Skeletal muscle tissue (tissue), 4 donors: ENCODE data around the gene APOBEC3C. TPM values are rescaled to one million over a fixed set of nuclear protein-coding genes. Genes with fewer than 3 reads are reported as not detected.
"Not testable (repeated sequence)": the region's sequence is repeated elsewhere in the genome, so short reads cannot be mapped to it uniquely, and the experiment has no call there.

Experiments
- H3K27ac ChIP-seq: one replicate; pipeline ENCODE4 v1.7.0; 2013; ENCODE audit warnings: mild to moderate bottlenecking, low read depth, low read length, inconsistent platforms
- H3K27me3 ChIP-seq, 3 donors: one replicate each; pipeline ENCODE4 v1.7.0; 2013; ENCODE audit warnings: low read length in 3 of 3; ENCODE audit not compliant: control insufficient read depth in 3 of 3, insufficient read depth in 3 of 3
- H3K36me3 ChIP-seq, 3 donors: one replicate each; pipeline ENCODE4 v1.7.0; 2013; ENCODE audit warnings: low read length in 3 of 3; ENCODE audit not compliant: control insufficient read depth in 3 of 3, insufficient read depth in 3 of 3
- H3K4me1 ChIP-seq, 3 donors: one replicate each; pipeline ENCODE4 v1.7.0; 2013; ENCODE audit warnings: low read length in 3 of 3, mild to moderate bottlenecking in 3 of 3; ENCODE audit not compliant: control insufficient read depth in 3 of 3, insufficient read depth in 3 of 3
- H3K4me3 ChIP-seq, 3 donors: one replicate each; pipeline ENCODE4 v1.7.0; 2013; ENCODE audit warnings: low read length in 3 of 3
- H3K9ac ChIP-seq, 3 donors: one replicate each; pipeline ENCODE4 v1.7.0; 2013; ENCODE audit warnings: low read length in 3 of 3, mild to moderate bottlenecking in 3 of 3, moderate library complexity in 2 of 3, low read depth in 1 of 3
- H3K9me3 ChIP-seq, 3 donors: one replicate each; pipeline ENCODE4 v1.7.0; 2013; ENCODE audit warnings: low read length in 3 of 3; ENCODE audit not compliant: control insufficient read depth in 3 of 3
- total RNA-seq: library from RNA; depleted of rRNA; stranded (reverse); fragments of >200 nt; gene quantifications from one replicate; pipeline ENCODE4 v1.2.3, GENCODE V29; 2014
- donor health status: Osteomylitis.

Gene APOBEC3C
- total RNA-seq, 1 donor from 2014 or later: 1.6 TPM

DNA sequence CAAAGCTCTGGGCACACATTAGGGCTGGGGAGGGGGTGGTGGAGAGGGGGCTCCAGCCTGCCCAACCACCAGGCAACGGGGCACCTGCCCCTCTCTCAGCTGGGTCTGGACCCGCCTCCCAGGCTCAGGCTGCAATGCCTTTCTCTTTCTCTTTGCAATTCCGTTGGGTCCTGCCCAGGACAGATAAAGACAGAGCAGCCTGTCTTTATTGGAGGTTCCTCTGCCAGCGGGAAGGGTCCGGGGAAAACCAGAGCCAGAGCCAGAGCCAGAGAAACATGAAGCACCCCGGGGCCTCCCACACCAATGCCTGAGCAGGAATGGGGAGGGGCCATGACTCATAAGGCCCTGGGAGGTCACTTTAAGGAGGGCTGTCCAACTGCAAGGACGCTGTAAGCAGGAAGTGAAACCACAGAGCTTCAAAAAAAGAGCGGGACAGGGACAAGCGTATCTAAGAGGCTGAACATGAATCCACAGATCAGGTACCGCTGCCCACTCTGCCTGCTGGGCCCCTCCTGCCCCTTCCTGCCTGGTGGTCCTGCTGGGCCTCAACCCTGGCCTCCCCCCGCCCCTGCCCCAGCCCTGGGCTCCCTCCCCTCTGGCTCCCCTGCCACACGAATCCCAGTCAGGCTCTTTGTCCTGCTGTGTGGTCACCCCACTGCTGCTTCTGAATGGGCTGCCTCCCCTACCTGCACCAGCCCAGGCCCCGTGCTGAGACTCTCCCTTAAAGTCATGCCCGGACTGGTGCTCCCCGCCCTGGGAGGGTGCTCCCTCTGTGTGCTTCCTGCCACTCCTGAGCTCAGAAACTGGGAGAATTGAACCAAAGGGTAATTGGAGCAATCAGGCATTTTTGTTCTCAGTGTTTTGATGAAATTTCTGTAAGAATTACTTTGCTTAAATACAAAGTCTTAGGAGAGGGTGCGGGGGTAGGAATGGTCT is 31.8 kb upstream of the APOBEC3C start, which contains the start of gene APOBEC3B:
Gene APOBEC3B, plus strand, starts transcription at position 356 of the 936 bp plus-strand sequence. Its CDS starts 107 bp downstream, at position 463.
- Histone ChIP-seq H3K27ac (no peak within 1 kb of the TSS), H3K9ac (peak within 1 kb of the TSS; percentile 40 to 72 (median 53)), H3K4me1 (peaks cover 9 to 13% (median 10%) of the 10 kb centered on the region in 3 donors)

DNA sequence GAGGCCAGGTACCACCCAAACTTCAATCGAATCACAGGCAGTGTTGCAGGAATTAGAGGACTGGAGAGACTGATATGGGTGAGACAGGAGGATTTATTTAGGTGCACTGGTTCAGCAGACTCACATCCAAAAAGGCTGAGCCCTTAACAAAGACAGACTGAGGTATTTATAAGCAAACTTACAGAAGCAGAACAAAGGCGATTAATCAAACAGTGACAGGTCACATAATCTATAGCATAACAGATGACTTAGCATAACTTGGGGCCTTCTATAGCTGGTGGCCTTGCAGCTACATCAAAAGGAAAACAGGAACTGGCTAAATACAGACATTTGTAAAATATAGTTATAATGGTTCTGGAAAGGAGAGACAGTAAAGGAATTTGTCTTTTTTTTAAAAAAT is 29.8 kb upstream of the APOBEC3C start:
- Histone ChIP-seq H3K9me3 (no peaks in the 10 kb centered on the region), H3K4me1 (peaks cover 9 to 13% (median 10%) of the 10 kb centered on the region in 3 donors), H3K36me3 (no peaks in the 10 kb centered on the region), H3K4me3 (no peak overlapping the region), H3K27ac (no peak overlapping the region), H3K9ac (no peak overlapping the region), H3K27me3 (peaks cover 0 to 5% (median 0%) of the 10 kb centered on the region in 3 donors)

More for the DNA sequence above, 31.8 kb upstream of the APOBEC3C start, which contains the start of gene APOBEC3B:
- peak within 1 kb of the TSS; percentile 72 to 79 (median 76) for H3K4me3 ChIP-seq
- H3K36me3 ChIP-seq: no peaks in the 10 kb centered on the region
- no peaks in the 10 kb centered on the region for H3K27me3 ChIP-seq
- no peaks in the 10 kb centered on the region for H3K9me3 ChIP-seq

DNA sequence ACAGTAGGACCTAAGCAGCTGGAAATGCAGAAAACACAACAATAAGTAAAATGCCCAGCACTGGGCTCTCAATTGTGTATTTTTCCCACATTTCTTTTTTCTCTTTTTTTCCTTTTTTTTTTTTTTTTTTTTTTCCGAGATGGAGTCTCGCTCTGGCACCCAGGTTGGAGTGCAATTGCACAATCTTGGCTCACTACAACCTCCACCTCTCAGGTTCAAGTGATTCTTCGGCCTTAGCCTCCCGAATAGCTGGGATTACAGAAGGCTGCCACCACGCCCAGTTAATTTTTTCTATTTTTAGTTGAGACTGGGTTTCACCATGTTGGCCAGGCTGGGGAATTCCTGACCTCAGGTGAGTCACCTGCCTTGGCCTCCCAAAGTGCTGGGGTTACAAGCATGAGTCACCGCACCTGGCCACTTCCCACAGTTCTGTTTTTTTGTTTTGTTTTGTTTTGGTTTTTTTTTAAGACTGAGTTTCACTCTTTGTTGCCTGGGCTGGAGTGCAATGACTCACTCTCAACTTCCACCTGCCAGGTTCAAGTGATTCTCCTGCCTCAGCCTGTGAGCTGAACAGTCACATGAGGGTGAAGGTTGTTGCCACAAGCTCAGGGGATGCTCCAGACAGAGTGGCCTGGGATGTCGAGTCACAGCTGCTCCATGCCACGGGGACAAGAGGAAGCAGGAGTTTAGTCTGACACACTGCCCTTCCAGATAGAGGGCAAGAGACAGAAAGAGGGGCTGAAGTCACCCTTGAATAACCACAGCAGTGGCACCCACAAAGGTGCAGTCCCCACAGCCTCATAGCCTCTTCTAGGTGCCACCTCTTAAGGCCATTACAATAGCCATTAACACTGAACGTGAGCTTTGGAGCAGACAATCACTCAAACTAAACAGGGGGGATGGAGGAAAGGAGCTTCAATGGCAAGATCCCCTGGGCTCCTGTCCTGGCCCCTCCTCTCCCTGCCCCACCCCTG is 29.0 kb upstream of the APOBEC3C start:
- H3K4me3 ChIP-seq, H3K27me3 ChIP-seq, H3K27ac ChIP-seq, H3K36me3 ChIP-seq, H3K9me3 ChIP-seq, H3K9ac ChIP-seq: not testable (repeated sequence)
- H3K4me1 ChIP-seq: peaks cover 9 to 13% (median 10%) of the 10 kb centered on the region in 3 donors

DNA sequence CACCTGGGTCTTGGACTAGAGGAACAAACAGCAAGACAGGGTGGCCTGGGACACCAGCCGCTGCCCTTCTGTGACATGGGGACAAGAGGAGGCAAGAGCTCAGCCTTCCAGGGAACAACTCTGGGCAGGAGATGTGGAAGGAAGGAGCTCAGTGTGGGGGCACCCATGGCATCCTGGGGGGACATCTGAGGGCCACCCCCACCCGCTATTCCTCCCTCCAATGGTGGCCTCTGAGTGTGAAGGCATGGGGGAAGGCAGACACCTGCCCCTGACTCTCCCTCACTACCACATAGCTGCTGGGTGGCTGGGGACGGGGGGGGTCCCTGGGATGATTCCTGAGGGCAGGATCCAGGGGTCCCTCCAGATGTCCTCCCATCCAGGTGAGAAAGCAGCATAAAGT is 27.4 kb upstream of the APOBEC3C start:
- H3K9ac ChIP-seq: no peak overlapping the region
- peaks cover 6 to 9% (median 8%) of the 10 kb centered on the region in 3 donors for H3K4me1 ChIP-seq
- H3K27me3 ChIP-seq: peaks cover 0 to 5% (median 0%) of the 10 kb centered on the region in 3 donors
- H3K27ac ChIP-seq: no peak overlapping the region
- no peak overlapping the region for H3K4me3 ChIP-seq
- H3K9me3 ChIP-seq: no peaks in the 10 kb centered on the region
- no peaks in the 10 kb centered on the region for H3K36me3 ChIP-seq

DNA sequence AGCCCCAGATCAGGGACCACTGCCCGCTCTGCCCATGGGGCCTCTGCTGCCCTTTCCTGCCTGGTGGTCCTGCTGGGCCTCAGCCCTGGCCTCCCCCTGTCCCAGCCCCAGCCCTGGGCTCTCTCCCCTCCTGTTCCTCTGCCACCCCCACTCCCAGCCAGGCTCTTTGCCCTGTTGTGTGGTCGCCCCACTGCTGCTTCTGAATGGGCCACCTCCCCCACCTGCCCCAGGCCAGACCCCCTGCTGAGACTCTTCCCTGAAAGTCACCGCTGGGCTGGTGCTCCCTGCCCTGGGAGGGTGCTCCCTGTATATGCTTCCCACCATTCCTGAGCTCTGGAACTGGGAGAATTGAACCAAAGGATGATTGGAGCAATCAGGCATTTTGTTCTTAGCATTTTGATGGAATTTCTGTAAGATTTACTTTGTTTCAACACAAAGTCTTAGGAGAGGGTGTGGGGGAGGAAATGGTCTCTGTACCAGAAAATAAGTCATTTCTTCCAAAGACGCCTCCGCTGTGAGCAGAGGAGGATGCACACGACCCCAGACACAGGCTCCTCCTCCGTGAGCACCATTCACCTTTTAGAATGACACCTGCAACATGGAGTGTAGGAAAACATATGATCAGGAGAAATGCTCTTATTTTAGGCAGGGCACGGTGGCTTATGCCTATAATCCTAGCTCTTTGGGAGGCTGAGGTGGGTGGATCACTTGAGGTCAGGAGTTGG is 26.7 kb upstream of the APOBEC3C start:
- peaks cover 4% of the 10 kb centered on the region in 3 donors for H3K4me1 ChIP-seq
- no peaks in the 10 kb centered on the region for H3K36me3 ChIP-seq
- peaks cover 0 to 5% (median 0%) of the 10 kb centered on the region in 3 donors for H3K27me3 ChIP-seq
- H3K9ac ChIP-seq: no peak overlapping the region
- no peak overlapping the region for H3K27ac ChIP-seq
- H3K4me3 ChIP-seq: no peak overlapping the region
- no peaks in the 10 kb centered on the region for H3K9me3 ChIP-seq

DNA sequence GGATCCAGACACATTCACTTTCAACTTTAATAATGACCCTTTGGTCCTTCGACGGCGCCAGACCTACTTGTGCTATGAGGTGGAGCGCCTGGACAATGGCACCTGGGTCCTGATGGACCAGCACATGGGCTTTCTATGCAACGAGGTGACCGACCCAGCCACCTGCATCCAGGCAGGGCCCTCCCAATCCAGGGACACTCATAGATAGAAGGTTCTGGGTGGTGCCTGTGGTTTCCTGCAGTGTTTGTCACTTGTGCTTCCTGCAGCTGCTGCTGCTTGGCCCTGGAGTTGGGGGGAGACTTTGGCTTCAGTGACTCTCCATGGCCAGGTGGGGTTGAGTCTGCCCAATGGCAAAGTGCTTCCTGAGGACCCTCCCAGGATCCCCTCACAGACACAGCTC is 24.6 kb upstream of the APOBEC3C start:
- H3K27me3 ChIP-seq: peaks cover 0 to 5% (median 0%) of the 10 kb centered on the region in 3 donors
- no peak overlapping the region for H3K9ac ChIP-seq
- no peaks in the 10 kb centered on the region for H3K9me3 ChIP-seq
- no peaks in the 10 kb centered on the region for H3K4me1 ChIP-seq
- no peak overlapping the region for H3K27ac ChIP-seq
- H3K4me3 ChIP-seq: no peak overlapping the region
- no peaks in the 10 kb centered on the region for H3K36me3 ChIP-seq

DNA sequence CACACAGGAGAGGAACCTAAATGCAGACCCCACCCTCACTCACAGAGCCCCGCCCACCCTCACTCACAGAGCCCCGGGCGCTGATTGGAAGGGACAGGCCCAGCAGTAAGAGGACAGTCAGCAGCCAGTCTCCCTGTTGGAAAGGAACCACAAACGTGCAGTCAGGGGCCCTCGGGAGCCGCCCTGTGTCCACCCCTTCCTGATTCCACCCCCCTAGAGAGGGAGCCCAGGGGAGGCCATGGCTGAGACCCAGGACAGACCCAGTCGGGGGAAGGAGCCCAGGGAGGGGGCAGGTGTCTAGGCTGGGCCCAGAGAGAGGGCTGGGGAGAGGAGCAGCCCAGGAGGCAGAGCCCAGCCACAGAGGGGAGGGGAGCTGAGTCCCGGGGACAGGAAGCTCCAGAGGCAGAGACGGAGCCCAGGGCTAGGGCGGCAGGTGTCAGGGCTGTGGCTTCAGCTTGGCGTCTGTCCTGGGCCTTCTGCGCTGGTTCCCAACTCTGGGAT is 21.1 kb upstream of the APOBEC3C start:
- H3K9ac ChIP-seq, H3K4me1 ChIP-seq, H3K36me3 ChIP-seq, H3K9me3 ChIP-seq, H3K27ac ChIP-seq, H3K4me3 ChIP-seq: not testable (repeated sequence)
- H3K27me3 ChIP-seq: peaks cover 7 to 23% (median 15%) of the 10 kb centered on the region in 3 donors

DNA sequence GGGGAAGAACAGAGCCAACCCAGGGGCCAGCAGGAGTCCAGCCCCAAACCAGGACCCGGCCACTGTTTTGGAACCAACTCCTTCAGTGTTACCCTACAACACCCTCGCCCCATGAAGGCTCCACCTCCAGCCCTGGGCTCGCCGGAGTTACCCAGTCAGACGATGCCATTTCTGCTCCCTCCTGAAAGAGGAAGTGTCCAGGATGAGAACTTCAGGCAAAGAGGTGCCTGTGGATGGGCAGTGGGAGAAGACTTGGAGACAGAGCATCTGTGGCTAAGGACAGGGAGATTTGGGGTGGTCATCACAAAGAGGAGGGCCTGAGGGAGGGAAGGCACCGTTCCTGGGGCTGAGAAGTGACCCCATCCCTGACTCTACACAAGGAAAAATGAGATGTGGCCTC is 18.0 kb upstream of the APOBEC3C start:
- H3K4me3 ChIP-seq: no peak overlapping the region

DNA sequence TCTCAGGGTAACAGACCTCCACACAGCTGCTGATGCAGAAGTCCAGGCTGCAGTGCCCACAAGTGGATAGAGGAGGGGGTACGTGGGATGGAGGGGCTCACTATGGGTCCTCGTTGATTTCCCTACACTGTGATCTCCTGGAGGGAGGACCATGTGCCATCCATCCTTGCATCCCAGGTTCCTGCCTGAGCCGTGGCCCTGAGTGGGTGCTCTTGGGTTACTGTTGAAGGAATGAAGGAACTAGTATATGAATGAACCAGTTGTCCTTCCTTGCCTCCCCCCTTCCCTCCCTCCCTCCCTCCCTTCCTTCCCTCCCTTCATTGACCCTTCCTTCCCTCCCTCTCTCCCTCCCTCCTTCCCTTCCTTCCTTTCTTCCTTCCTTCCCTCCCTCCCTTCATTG is 16.5 kb upstream of the APOBEC3C start:
- Histone ChIP-seq H3K9me3 (no peaks in the 10 kb centered on the region), H3K27me3 (peaks cover 18 to 35% (median 22%) of the 10 kb centered on the region in 3 donors), H3K36me3 (no peaks in the 10 kb centered on the region), H3K4me1 (no peaks in the 10 kb centered on the region), H3K4me3 (no peak overlapping the region), H3K9ac (no peak overlapping the region), H3K27ac (no peak overlapping the region)

More for the DNA sequence above, 18.0 kb upstream of the APOBEC3C start:
- H3K27ac ChIP-seq: no peak overlapping the region
- H3K36me3 ChIP-seq: no peaks in the 10 kb centered on the region
- no peak overlapping the region for H3K9ac ChIP-seq
- no peaks in the 10 kb centered on the region for H3K9me3 ChIP-seq
- H3K4me1 ChIP-seq: no peaks in the 10 kb centered on the region
- H3K27me3 ChIP-seq: peaks cover 18 to 35% (median 19%) of the 10 kb centered on the region in 3 donors
